HG03066 (cell line): ENCODE data around the gene LMO7.

ENCODE experiments used
- ATAC-seq: cut with Tn5 transposase; IDR thresholded peaks from one replicate; pipeline ENCODE4 v1.9.1; 2021; ENCODE audit warnings: low read depth; ENCODE audit not compliant: unreplicated experiment

The LMO7 gene

GRCh38 chr13:75831389-75831788 lies 195.3 kb downstream of the LMO7 start:
- no peak for ATAC-seq

GRCh38 chr13:75832812-75833211 lies 196.7 kb downstream of the LMO7 start:
- no peak for ATAC-seq

DNA sequence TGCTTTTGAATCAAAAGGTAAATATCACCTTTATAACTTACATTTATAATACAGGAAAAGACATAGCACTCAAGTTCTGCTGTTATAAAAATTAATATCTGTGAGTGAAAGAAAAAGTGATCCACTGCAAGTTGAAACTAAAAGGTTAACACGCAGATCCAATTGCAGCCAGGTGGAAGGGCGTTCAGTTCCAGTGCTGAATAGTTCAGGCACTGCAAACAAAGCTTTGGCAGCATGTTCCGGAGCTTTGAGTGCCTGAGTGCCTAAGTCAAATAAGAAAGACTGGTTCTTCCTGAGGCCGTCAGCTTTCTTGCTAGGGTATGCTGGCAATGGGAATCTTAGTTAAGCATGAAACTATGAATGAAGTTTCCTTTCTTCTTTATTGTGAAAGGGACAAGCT lies 200.3 kb downstream of the LMO7 start:
- ATAC-seq: no peak

DNA sequence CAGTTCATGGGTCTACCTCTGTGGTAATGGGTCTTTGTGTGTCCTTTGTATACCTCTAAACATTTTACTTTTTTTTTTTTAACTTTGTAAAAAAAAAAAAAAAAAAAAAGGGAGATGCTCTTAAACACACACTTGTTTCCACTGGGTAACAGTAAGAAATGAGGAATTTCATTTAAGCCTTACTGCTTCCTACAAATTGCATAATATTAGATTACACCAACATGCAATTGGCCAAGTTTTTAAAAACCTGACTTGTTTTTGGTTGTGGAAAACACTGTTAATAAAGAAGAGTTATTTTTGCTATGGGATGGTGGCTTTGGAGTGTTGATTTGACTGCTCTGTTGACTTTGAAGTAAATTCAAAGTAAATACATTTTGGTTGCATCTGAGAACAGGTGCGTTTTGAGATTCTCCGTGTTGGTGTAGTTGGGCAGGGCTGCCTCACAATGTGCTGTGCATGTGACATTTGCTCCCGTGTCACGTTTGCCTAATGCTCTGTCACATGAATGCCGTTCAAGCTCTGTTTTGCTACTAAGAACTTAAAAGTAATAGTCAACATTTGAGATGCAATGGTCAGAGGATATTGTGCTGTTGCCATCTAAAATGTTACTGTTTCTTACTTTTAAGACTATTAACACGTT lies 202.4 kb downstream of the LMO7 start:
- ATAC-seq: no peak

DNA sequence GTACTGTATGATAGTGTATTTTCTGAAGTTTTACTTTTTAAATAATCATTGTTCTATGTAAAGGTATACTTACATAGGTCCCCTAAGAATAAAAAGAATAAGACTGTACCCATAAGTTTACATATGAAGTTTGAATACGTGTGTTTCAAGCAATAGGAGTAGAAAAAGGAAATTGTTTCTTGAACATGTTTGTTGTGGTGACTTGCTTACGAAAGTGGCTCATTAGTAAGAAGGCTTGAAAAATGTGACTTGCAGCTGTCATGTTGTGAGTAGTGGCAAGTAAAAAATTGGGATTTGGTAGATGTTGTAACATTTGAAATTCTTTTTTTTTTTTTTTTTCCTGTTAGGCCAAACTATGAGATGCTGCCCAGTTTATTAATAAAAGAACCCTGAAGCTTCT lies 203.3 kb downstream of the LMO7 start:
- no peak for ATAC-seq

GRCh38 chr13:75841905-75842304 lies 205.8 kb downstream of the LMO7 start:
- ATAC-seq: no peak

DNA sequence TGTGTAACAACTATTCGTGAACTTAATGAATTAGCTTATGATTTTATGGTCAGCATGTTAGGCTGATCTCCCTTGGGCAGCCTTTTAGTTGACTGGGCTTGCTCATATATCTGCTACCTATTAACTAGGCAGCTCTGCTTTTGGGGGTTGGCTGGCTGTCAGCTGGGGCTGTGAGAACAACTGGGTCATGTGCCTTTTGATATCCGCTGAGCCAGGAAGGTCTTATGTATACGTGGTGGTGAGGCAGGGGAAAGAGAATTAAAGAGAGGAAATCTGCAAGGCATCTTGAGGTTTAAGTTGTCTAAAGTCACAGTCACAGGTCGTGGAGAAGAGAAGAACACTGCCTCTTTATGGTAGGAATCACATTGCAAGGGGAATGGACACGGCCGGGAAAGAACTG lies 206.9 kb downstream of the LMO7 start:
- ATAC-seq: no peak

DNA sequence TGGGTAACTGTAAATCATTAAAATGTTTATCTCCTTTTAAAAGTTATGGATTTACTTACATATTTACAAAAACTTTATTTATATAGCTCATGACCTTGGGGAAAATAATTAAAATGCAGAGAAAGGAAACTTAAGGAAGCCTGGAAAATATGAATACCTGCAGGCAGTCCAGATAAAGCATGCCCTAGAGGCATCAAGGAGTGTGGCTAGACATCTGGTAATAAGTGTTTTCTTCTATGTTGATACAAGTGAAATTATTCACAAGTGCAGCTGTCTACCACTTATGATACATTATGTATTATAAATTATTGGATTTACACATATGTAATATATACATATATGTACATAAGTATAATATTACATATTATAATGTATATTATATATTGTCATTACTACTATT lies 207.9 kb downstream of the LMO7 start:
- ATAC-seq: no peak

DNA sequence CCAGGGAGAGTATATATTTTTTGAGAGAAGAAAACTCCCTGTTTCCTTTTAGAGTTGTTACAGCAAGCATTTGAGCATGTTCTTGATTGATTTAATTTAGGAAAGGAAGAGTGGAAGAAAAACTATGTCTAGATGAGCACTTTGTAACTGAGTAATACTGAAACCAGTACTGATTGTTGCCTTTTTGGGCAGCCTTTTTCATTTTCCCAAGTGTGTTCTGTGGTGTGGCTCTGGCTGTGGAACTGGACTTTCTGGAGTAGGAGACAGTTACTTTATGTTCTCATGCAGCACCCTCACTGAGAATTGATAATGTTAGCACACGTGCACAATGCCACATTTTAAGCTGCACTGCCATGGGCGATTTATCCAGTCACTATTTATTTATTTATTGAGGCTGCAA lies 211.5 kb downstream of the LMO7 start:
- ATAC-seq: no peak

- ATAC-seq: no peak
Observed at GRCh38 chr13:75850916-75851315, 214.8 kb downstream of the LMO7 start.

GRCh38 chr13:75855216-75855615 lies 219.1 kb downstream of the LMO7 start:
- no peak for ATAC-seq

- no peak for ATAC-seq
Observed at GRCh38 chr13:75855847-75856246, 219.7 kb downstream of the LMO7 start.

- no peak for ATAC-seq
Observed at GRCh38 chr13:75857291-75857690, 221.2 kb downstream of the LMO7 start.

GRCh38 chr13:75860935-75861334 lies 224.8 kb downstream of the LMO7 start:
- no peak for ATAC-seq

- ATAC-seq: no peak
Observed at GRCh38 chr13:75861786-75862185, 225.7 kb downstream of the LMO7 start.

GRCh38 chr13:75864718-75865117 lies 228.6 kb downstream of the LMO7 start:
- no peak for ATAC-seq

DNA sequence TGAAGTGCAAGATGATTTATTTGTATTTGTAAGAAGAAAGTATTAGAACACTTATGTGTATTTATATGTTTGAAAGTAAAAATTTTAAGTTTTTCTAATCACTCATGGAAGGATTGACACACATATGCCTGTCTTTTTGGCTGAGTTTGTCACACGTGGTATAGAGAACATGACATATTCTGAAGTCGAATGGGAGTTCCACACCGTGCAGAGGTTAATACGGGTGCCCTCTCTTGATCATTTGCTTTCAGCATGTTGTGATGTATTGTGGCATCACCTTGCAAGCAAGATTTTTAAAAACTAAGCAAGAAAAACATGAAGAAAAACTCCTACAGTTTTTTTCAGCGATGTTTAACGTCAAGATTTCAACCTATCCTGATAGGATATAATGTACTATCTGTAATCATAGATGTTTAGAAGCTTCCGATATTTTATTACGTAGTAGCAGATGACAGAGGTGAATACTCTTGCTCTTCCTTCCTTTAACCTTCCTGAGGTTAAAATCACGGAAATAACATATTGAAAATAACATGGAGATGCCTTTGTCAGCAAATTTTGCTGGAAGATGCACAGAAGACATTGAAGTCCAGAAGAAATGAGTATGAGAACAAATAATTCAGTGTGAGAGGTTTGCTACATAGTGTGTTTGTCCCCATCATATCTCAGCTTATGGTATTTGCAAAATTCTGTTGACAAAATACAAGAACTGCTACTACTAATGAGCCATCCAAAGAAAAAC lies 231.4 kb downstream of the LMO7 start:
- ATAC-seq: no peak

GRCh38 chr13:75869981-75870380 lies 233.9 kb downstream of the LMO7 start:
- no peak for ATAC-seq

DNA sequence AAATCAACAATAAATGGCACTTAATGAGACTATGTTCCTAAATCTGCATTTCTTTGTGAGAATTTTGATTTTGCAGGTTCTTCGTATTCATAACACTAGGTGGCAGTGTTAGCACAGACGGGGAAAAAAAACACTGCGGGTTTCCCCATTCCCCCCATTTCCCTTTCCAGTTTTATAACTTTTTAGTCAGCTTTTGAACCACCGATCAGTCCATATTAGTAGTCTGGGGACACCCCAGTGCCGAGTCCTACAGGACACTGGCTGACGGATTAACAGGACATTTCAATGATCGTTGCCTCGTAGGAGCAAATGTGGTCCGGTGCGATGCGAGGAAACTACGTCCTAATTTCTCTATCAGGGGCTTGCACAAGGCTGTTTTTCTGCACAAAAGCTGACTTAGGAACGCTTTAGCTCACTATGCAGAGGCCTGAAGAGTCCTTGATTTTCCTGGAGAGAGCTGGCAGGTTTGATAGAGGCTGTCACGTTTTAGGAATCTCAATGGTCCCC lies 234.3 kb downstream of the LMO7 start:
- ATAC-seq: no peak

DNA sequence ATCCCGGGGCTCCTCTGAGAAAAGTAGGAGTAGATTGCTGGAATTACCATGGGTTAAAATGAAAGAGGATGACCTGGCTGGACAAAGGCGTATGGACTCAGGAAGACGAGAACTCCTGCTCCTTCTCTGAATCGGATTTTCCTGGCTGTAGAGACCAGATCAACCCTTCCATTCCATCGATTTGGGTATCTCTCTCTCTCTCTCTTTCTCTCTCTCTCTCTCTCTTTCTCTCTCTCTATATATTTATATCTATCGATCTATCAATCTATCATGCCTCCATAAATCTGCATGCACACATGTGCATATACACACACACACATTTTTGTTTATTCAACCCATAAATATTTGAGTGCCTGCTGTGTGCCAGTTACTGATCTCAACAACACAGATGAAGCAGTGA lies 234.9 kb downstream of the LMO7 start:
- no peak for ATAC-seq

- ATAC-seq: no peak
Observed at GRCh38 chr13:75872980-75873379, 236.8 kb downstream of the LMO7 start.

DNA sequence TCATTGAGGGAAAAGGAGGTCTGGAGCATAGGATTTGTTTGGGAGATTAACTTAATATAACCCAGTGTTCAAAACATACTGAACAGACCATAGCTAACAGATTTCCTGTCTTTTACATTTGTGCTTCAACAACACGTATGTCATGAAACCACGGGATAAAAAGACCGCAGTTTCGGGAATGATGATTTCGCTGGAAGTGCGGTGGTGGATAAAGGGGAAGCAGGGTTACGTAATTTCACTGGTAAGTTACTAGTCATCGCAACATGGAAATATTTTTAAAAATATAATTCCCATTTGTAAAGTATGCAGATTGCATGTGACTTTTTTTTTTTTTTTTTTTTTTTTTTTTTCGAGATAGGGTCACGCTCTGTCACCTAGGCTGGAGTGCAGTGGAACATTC lies 237.4 kb downstream of the LMO7 start:
- no peak for ATAC-seq
